ENCODE results near the gene MPPED2. TPM values are rescaled to one million over a fixed set of nuclear protein-coding genes. Genes with fewer than 3 reads are reported as not detected.

The MPPED2 gene
- total RNA-seq, 4 donors from 2014 or later = 2.2 to 4.6 (median 3.3) TPM

DNA sequence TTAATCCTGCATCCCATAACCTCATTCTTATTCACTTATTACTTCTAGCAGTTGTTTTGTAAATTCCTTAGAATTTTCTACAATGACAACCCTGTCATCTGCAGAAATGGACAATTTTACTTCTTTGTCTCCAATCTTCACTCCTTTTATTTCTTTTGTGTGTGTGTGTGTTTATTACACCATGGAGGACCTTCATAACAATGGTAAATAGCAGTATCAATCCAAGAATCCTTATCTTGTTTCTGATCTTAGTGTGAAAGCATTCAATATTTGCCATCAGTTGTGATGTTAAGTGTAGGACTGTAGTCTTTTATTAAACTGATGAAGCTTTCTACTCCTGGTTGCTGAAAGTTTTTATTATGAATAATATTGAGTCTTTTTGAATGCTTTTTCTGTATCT, 109.1 kb downstream of the MPPED2 start:
- intact Hi-C loops (cut with DNase I) = no loop called here
- DNase-seq (ENCODE audit: extremely low spot score) = no peak
- Histone ChIP-seq H3K4me3 (no peak overlapping the region), H3K27ac (replicated peaks in 1 of 4) (no peak overlapping the region), H3K4me1 (peaks cover 16 to 42% (median 37%) of the 10 kb centered on the region in 4 donors), H3K9me3 (no peaks in the 10 kb centered on the region), H3K27me3 (no peaks in the 10 kb centered on the region), H3K36me3 (no peaks in the 10 kb centered on the region)
- TF ChIP-seq POLR2AphosphoS5 (IDR thresholded peaks at IDR 0.05) (no peak), POLR2A (IDR thresholded peaks at IDR 0.05; ENCODE audit: low read depth) (no peak), EP300 (IDR thresholded peaks at IDR 0.05) (no peak)
- TF ChIP-seq, protein P1, sequence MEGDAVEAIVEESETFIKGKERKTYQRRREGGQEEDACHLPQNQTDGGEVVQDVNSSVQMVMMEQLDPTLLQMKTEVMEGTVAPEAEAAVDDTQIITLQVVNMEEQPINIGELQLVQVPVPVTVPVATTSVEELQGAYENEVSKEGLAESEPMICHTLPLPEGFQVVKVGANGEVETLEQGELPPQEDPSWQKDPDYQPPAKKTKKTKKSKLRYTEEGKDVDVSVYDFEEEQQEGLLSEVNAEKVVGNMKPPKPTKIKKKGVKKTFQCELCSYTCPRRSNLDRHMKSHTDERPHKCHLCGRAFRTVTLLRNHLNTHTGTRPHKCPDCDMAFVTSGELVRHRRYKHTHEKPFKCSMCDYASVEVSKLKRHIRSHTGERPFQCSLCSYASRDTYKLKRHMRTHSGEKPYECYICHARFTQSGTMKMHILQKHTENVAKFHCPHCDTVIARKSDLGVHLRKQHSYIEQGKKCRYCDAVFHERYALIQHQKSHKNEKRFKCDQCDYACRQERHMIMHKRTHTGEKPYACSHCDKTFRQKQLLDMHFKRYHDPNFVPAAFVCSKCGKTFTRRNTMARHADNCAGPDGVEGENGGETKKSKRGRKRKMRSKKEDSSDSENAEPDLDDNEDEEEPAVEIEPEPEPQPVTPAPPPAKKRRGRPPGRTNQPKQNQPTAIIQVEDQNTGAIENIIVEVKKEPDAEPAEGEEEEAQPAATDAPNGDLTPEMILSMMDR (IDR thresholded peaks at IDR 0.05) = no peak

DNA sequence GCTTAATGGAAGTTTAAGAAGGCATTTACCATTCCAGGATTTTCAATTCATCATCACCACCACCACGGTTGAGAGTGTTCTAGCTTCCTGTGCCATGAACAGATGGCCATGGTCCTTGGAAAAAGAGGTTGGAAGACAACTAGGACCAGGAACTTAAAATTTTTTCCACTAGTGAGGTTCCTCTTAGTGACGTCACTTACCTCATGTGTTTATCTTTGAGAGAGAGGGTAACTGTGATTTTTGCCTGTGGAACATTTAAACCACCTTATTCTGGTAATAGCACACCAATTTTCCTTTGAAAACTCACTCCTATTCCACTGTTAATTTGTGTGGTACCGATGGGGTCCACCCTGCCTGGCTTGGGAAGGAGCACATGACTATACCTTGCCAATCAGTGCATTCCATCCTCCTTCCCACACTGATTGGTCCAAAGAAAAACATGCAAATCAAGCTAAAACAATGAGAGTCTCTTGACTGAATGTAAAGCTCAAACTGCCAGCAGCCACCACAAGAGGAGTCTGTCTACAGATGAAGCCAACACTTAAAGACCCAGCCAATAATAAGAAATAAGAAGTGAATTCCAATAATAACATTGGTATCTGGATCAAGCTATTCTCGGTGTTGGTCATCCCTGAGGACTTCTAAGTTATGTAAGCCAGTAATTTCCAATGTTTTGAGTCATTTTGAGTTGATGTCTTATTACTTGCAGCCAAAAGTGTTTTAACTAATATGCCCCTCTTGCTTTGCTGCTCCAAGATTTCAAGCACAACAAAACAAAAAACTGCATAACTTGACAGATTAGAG, 111.8 kb downstream of the MPPED2 start:
- H3K4me1 ChIP-seq = peaks cover 3 to 16% (median 15%) of the 10 kb centered on the region in 4 donors
- no peaks in the 10 kb centered on the region for H3K9me3 ChIP-seq
- no peak overlapping the region for H3K4me3 ChIP-seq
- intact Hi-C loops (cut with DNase I) = no loop called here
- no peak overlapping the region for H3K27ac ChIP-seq (replicated peaks in 1 of 4)
- H3K36me3 ChIP-seq = no peaks in the 10 kb centered on the region
- 82% methylated on average over 4 of the region's 4 CpGs for WGBS
- no peak for DNase-seq (ENCODE audit: extremely low spot score)
- TF ChIP-seq POLR2A (IDR thresholded peaks at IDR 0.05; ENCODE audit: low read depth) (no peak), EP300 (IDR thresholded peaks at IDR 0.05) (no peak), POLR2AphosphoS5 (IDR thresholded peaks at IDR 0.05) (no peak)
- TF ChIP-seq, protein P1 (IDR thresholded peaks at IDR 0.05) = no peak
- H3K27me3 ChIP-seq = no peaks in the 10 kb centered on the region

DNA sequence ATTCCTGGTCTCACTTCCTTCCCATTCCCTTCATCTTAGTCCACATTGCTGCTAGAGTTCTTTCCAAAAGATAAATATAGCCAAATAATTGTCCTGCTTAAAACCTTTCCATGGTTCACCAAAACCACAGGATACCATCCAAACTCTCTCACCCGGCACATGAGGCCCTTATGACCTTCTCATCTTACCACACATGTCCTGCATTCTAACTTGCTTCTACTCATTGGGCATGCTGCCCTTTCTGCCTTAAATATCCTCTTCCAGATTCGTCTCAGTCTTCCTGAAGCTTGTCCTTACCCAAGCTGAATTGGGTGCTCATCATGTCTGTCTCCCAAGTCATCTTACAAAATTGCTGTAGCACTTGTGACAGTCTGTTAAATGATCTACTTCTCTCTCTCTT, 114.9 kb downstream of the MPPED2 start:
- Histone ChIP-seq H3K27me3 (no peaks in the 10 kb centered on the region), H3K4me3 (no peak overlapping the region), H3K27ac (replicated peaks in 1 of 4) (no peak overlapping the region), H3K9me3 (no peaks in the 10 kb centered on the region), H3K4me1 (peaks cover 0 to 10% (median 7%) of the 10 kb centered on the region in 4 donors), H3K36me3 (no peaks in the 10 kb centered on the region)
- WGBS = 86% methylated on average over 2 of the region's 2 CpGs
- TF ChIP-seq, protein P1 (IDR thresholded peaks at IDR 0.05) = no peak
- TF ChIP-seq POLR2A (IDR thresholded peaks at IDR 0.05; ENCODE audit: low read depth) (no peak), POLR2AphosphoS5 (IDR thresholded peaks at IDR 0.05) (no peak), EP300 (IDR thresholded peaks at IDR 0.05) (no peak)
- no peak for DNase-seq (ENCODE audit: extremely low spot score)
- intact Hi-C loops (cut with DNase I) = no loop called here

DNA sequence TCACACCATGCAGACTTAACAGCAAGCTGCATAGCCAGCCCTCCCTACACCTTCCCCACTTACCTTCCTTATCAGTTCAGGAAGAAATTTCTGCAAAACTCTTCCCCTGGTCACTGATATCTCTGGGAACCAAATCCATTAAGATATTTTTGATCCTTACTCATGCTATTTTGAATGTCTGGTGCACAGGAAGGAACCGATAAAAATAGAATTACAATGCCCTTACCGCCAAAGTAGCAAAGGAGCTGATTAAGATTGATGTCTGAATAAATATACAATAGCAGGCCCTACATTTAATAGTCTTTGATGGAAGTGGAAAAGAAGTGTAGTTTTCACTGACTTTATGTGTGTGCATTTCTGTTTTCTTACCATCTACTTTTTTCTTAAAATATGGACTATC, 117.3 kb downstream of the MPPED2 start:
- Histone ChIP-seq H3K9me3 (no peaks in the 10 kb centered on the region), H3K27ac (replicated peaks in 1 of 4) (no peak overlapping the region), H3K4me1 (peaks cover 0 to 10% (median 7%) of the 10 kb centered on the region in 4 donors), H3K4me3 (no peak overlapping the region), H3K27me3 (no peaks in the 10 kb centered on the region), H3K36me3 (no peaks in the 10 kb centered on the region)
- intact Hi-C loops (cut with DNase I) = no loop called here
- TF ChIP-seq, protein P1 (IDR thresholded peaks at IDR 0.05) = no peak
- no peak for TF ChIP-seq POLR2A (IDR thresholded peaks at IDR 0.05; ENCODE audit: low read depth)
- TF ChIP-seq POLR2AphosphoS5 (IDR thresholded peaks at IDR 0.05) = no peak
- TF ChIP-seq EP300 (IDR thresholded peaks at IDR 0.05) = no peak
- 25% methylated on average over 2 of the region's 2 CpGs for WGBS
- no peak for DNase-seq (ENCODE audit: extremely low spot score)

Measured in esophagus muscularis mucosa (tissue), 4 donors.